Measurements from ENCODE around the gene CD4.

- TF ChIP-seq CTCF (tag by site-specific recombination; IDR thresholded peaks at IDR 0.05) (no peak), ZNF747 (tag by site-specific recombination; IDR thresholded peaks at IDR 0.05) (no peak), ZNF274 (IDR thresholded peaks at IDR 0.05; ENCODE audit: low read length) (no peak), ZNF274 (tag by site-specific recombination; IDR thresholded peaks at IDR 0.05; ENCODE audit: borderline replicate concordance) (no peak), ZSCAN4 (tag by site-specific recombination; IDR thresholded peaks at IDR 0.05) (no peak), KLF17 (tag by site-specific recombination; IDR thresholded peaks at IDR 0.05) (no peak), SP2 (tag by site-specific recombination; IDR thresholded peaks at IDR 0.05) (no peak), ZNF580 (tag by site-specific recombination; IDR thresholded peaks at IDR 0.05) (no peak), REST (tag by site-specific recombination; IDR thresholded peaks at IDR 0.05) (no peak), HOXA7 (CRISPR knock-in tag; IDR thresholded peaks at IDR 0.05; ENCODE audit: borderline replicate concordance) (no peak), ZBTB17 (tag by site-specific recombination; IDR thresholded peaks at IDR 0.05) (no peak)
These were observed 17.6 kb upstream of the CD4 start for GRCh38 chr12:6771509-6772330.
